Ishikawa (cell line): Measurements from ENCODE around the gene CACNA2D4.

Experiments
- EP300 ChIP-seq: IDR thresholded peaks from 2 replicates; pipeline ENCODE4 v1.6.1; 2012; ENCODE audit warnings: borderline replicate concordance
- MAX ChIP-seq: IDR thresholded peaks from 2 replicates; pipeline ENCODE4 v1.6.1; 2012
- TAF1 ChIP-seq: IDR thresholded peaks from 2 replicates; pipeline ENCODE4 v1.6.1; 2012; ENCODE audit warnings: low read depth, mild to moderate bottlenecking

- no peak for TF ChIP-seq TAF1
- TF ChIP-seq MAX, result no peak
- TF ChIP-seq EP300, result no peak
Measured at GRCh38 chr12:1792406-1792805, 126.0 kb downstream of the CACNA2D4 start.
